Body of pancreas (tissue), 4 donors: ENCODE data around the gene WDPCP. TPM values are rescaled to one million over a fixed set of nuclear protein-coding genes. Genes with fewer than 3 reads are reported as not detected.
"Not testable (repeated sequence)": the region's sequence is repeated elsewhere in the genome, so short reads cannot be mapped to it uniquely, and the experiment has no call there.

ENCODE experiments used
- ATAC-seq: fragments of 150-250 bp; one replicate; pipeline ENCODE4 v1.9.1; 2016
- DNase-seq, 4 donors: peaks; one replicate each; pipeline ENCODE4 v3.0.0-alpha.2; 2019
- H3K27ac ChIP-seq, 4 donors: fragments of 200-600 bp; sonication (generic); 1 replicate in 3 of 4; 2 replicates in 1 of 4; pipeline versions ENCODE4 v1.5.1 to v1.6.1; 2016 to 2019; ENCODE audit warnings: mild to moderate bottlenecking in 1 of 4, mixed read lengths in 1 of 4, moderate library complexity in 1 of 4
- H3K27me3 ChIP-seq, 2 donors: fragments of 200-600 bp; sonication (generic); one replicate each; pipeline ENCODE4 v1.6.0; 2016; ENCODE audit warnings: mild to moderate bottlenecking in 1 of 2
- H3K36me3 ChIP-seq, 2 donors: fragments of 200-600 bp; sonication (generic); replicated peaks in 1 of 2; 2 replicates each; pipeline ENCODE4 v1.5.1; 2016; ENCODE audit warnings: low read depth in 2 of 2; ENCODE audit not compliant: insufficient read depth in 1 of 2
- H3K4me1 ChIP-seq: fragments of 200-600 bp; sonication (generic); one replicate; pipeline ENCODE4 v1.6.0; 2016
- H3K4me3 ChIP-seq, 2 donors: fragments of 200-600 bp; sonication (generic); 1 replicate in 1 of 2; 2 replicates in 1 of 2; pipeline ENCODE4 v1.5.1; 2016 to 2019
- H3K9me3 ChIP-seq, 3 donors: fragments of 200-600 bp; sonication (generic); 1 replicate in 2 of 3; 2 replicates in 1 of 3; pipeline ENCODE4 v1.5.1; 2016
- CTCF ChIP-seq, 7 experiments: fragments of 450-650 bp in 4 of 7; fragments of 200-600 bp in 3 of 7; sonication (generic) in 3 of 7; IDR thresholded peaks; one replicate each; pipeline ENCODE4 v1.5.1; 2016 to 2019; ENCODE audit warnings: antibody characterized with exemption in 7 of 7
- POLR2A ChIP-seq, 3 donors: fragments of 450-650 bp; IDR thresholded peaks; one replicate each; pipeline ENCODE4 v1.6.1; 2016; ENCODE audit warnings: antibody characterized with exemption in 3 of 3, mild to moderate bottlenecking in 2 of 3
- WGBS, 2 donors: methylation state at CpG; one replicate each; pipeline ENCODE4 v1.1.5; 2017; 5-methylcytosine and 5-hydroxymethylcytosine counted together
- intact Hi-C: fragments of 100-400 bp; cut with DNase I; formaldehyde crosslinking; loops from one replicate; pipeline ENCODE4 v1.15.1; 2023
- total RNA-seq, 2 donors: library from RNA; depleted of rRNA; stranded (reverse); fragments of >200 nt; gene quantifications; one replicate each; pipeline ENCODE4 v1.1.0, GENCODE V29; 2016

Gene WDPCP
- total RNA-seq, 2 donors from 2014 or later = 6.9 to 8.3 TPM

- Histone ChIP-seq H3K27me3 (no peaks in the 10 kb centered on the region), H3K36me3 (no peaks in the 10 kb centered on the region), H3K4me3 (no peak overlapping the region), H3K4me1 (no peaks in the 10 kb centered on the region), H3K9me3 (no peaks in the 10 kb centered on the region), H3K27ac (no peak overlapping the region)
- ATAC-seq = no peak
- intact Hi-C loops = no loop called here
- no peak for DNase-seq
- TF ChIP-seq POLR2A (IDR thresholded peaks at IDR 0.05) (no peak), CTCF (IDR thresholded peaks at IDR 0.05) (no peak)
- WGBS, 2 donors = 95 to 97% methylated on average over 1 of the region's 1 CpG
These were observed 253.4 kb downstream of the WDPCP start for GRCh38 chr2:63334910-63335309.

GRCh38 chr2:63326473-63326872, 261.8 kb downstream of the WDPCP start:
- WGBS, 2 donors = 88 to 92% methylated on average over 1 of the region's 1 CpG
- H3K27ac ChIP-seq = no peak overlapping the region
- H3K4me1 ChIP-seq = no peaks in the 10 kb centered on the region
- H3K9me3 ChIP-seq = no peaks in the 10 kb centered on the region
- H3K4me3 ChIP-seq = no peak overlapping the region
- no peaks in the 10 kb centered on the region for H3K27me3 ChIP-seq
- no peaks in the 10 kb centered on the region for H3K36me3 ChIP-seq
- DNase-seq (no peak), ATAC-seq (no peak)
- TF ChIP-seq CTCF (IDR thresholded peaks at IDR 0.05) (no peak), POLR2A (IDR thresholded peaks at IDR 0.05) (no peak)
- intact Hi-C loops = no loop called here

GRCh38 chr2:63323662-63324061, 264.6 kb downstream of the WDPCP start:
- intact Hi-C loops, H3K36me3 ChIP-seq, H3K27ac ChIP-seq, H3K4me3 ChIP-seq, H3K4me1 ChIP-seq, DNase-seq, H3K9me3 ChIP-seq, H3K27me3 ChIP-seq, ATAC-seq: not testable (repeated sequence)
- 86 to 90% methylated on average over 11 of the region's 11 CpGs for WGBS, 2 donors

GRCh38 chr2:63321973-63322372, 266.3 kb downstream of the WDPCP start:
- H3K4me1 ChIP-seq, H3K36me3 ChIP-seq, H3K27ac ChIP-seq, H3K27me3 ChIP-seq, ATAC-seq, intact Hi-C loops, DNase-seq, H3K9me3 ChIP-seq, H3K4me3 ChIP-seq: not testable (repeated sequence)
- 75 to 96% methylated on average over 2 of the region's 2 CpGs for WGBS, 2 donors

- TF ChIP-seq CTCF (IDR thresholded peaks at IDR 0.05) (no peak), POLR2A (IDR thresholded peaks at IDR 0.05) (no peak)
- ATAC-seq (no peak), DNase-seq (no peak)
- Histone ChIP-seq H3K27ac (no peak overlapping the region), H3K4me3 (no peak overlapping the region), H3K27me3 (no peaks in the 10 kb centered on the region), H3K4me1 (no peaks in the 10 kb centered on the region), H3K36me3 (no peaks in the 10 kb centered on the region), H3K9me3 (no peaks in the 10 kb centered on the region)
- intact Hi-C loops = no loop called here
These were observed 267.6 kb downstream of the WDPCP start for GRCh38 chr2:63320669-63321068.

- Histone ChIP-seq H3K4me1 (no peaks in the 10 kb centered on the region), H3K36me3 (no peaks in the 10 kb centered on the region), H3K4me3 (no peak overlapping the region), H3K9me3 (peaks cover 0 to 8% (median 0%) of the 10 kb centered on the region in 3 donors), H3K27ac (no peak overlapping the region), H3K27me3 (no peaks in the 10 kb centered on the region)
- TF ChIP-seq CTCF (IDR thresholded peaks at IDR 0.05) (no peak), POLR2A (IDR thresholded peaks at IDR 0.05) (no peak)
- 75 to 81% methylated on average over 1 of the region's 1 CpG for WGBS, 2 donors
- DNase-seq (no peak), ATAC-seq (no peak)
- intact Hi-C loops = no loop called here
These were observed 277.7 kb downstream of the WDPCP start for GRCh38 chr2:63310614-63311013.
